ENCODE results near the gene APBB2. TPM values are rescaled to one million over a fixed set of nuclear protein-coding genes. Genes with fewer than 3 reads are reported as not detected.

APBB2 gene
- total and polyA plus RNA-seq, 2 of the 8 experiments (the other 6 are each of a cell fraction or from before 2014, with no cell fraction given), result 58.7 to 59.4 TPM

DNA sequence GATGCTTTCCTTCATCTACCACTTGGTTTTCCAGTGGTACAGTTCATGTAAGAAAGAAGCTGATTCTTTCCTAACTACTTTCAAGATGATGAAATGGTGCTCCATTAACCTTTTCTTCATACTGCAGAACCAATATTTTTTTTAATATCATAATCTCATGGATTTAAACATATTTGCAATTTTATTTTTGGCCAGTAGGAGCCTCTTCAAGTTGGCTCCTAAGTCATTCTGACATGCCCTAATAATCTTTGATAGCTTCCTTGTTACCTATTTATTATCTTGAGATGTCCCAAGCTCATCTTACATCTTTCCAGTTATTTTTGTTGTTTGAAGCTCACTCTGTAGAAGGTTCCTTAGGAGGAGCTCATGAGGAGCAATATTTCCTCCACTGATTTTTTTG lies 170.2 kb downstream of the APBB2 start:
- Histone ChIP-seq H2BK15ac (ENCODE audit: low read length) (no peak overlapping the region), H3K9me3 (ENCODE audit: insufficient read depth in 2 of 2, low read depth in 1 of 2, low read length in 1 of 2) (peaks cover 8 to 10% of the 10 kb centered on the region in 2 experiments; a peak in 1 of 4 replicates), H4K5ac (ENCODE audit: insufficient read length, low read depth, low read length) (no peak overlapping the region), H3K4me2 (ENCODE audit: insufficient read depth in 1 of 2, low read depth in 2 of 2, low read length in 2 of 2) (no peak overlapping the region), H4K8ac (ENCODE audit: extremely low read depth, insufficient read depth, low read length) (no peak overlapping the region), H3K27ac (ENCODE audit: low read depth, low read length) (no peak overlapping the region), H3K9ac (replicated peaks in 1 of 4; ENCODE audit: extremely low read depth in 1 of 4, low read depth in 3 of 4, low read length in 3 of 4) (no peak overlapping the region), H2BK12ac (ENCODE audit: low read depth, low read length) (no peak overlapping the region), H4K91ac (replicated peaks; ENCODE audit: insufficient read length, low read length) (no peak overlapping the region), H2BK120ac (replicated peaks; ENCODE audit: low read depth, low read length) (no peak overlapping the region), H3K4ac (replicated peaks; ENCODE audit: insufficient read length, low read depth, low read length) (no peak overlapping the region), H3K14ac (ENCODE audit: insufficient read length) (no peak overlapping the region), H3K18ac (ENCODE audit: extremely low read depth, low read length) (no peak overlapping the region), H4K20me1 (replicated peaks in 1 of 2; ENCODE audit: control insufficient read depth in 1 of 2, insufficient read depth in 2 of 2, low read length in 2 of 2) (no peaks in the 10 kb centered on the region), H3K27me3 (replicated peaks in 1 of 4; ENCODE audit: control insufficient read depth in 3 of 4, extremely low read depth in 1 of 4, insufficient read depth in 3 of 4, low read length in 3 of 4) (no peaks in the 10 kb centered on the region), H3K79me1 (ENCODE audit: low read depth, low read length) (no peaks in the 10 kb centered on the region), H3K4me3 (ENCODE audit: extremely low read depth in 1 of 4, insufficient read depth in 2 of 4, low read depth in 3 of 4, low read length in 4 of 4) (no peak overlapping the region), H2AK5ac (ENCODE audit: low read depth, low read length) (no peak overlapping the region), H3K23ac (ENCODE audit: insufficient read length) (no peak overlapping the region), H2AFZ (ENCODE audit: low read length) (no peak overlapping the region), H3K79me2 (ENCODE audit: control insufficient read depth in 1 of 2, insufficient read depth in 2 of 2, low read length in 2 of 2) (no peaks in the 10 kb centered on the region), H2BK5ac (ENCODE audit: low read depth, low read length) (no peak overlapping the region), H3K4me1 (replicated peaks in 1 of 4; ENCODE audit: control insufficient read depth in 3 of 4, insufficient read depth in 4 of 4, low read length in 3 of 4) (no peaks in the 10 kb centered on the region), H3K56ac (replicated peaks; ENCODE audit: insufficient read length, low read depth, low read length) (no peak overlapping the region), H3K36me3 (ENCODE audit: control insufficient read depth in 2 of 4, insufficient read depth in 4 of 4, low read length in 3 of 4) (no peaks in the 10 kb centered on the region), H2BK20ac (ENCODE audit: low read length) (no peak overlapping the region), H3K23me2 (ENCODE audit: low read depth, low read length) (no peaks in the 10 kb centered on the region)
- ChIA-PET CTCF (ENCODE audit: partially characterized antibody) (interaction anchor here (0.8 to 1.5 kb wide), 4 partner anchors 14 to 168 kb away, joined by 3 to 4 read pairs (median 4); no protein-coding TSS in a partner anchor), POLR2A (ENCODE audit: partially characterized antibody) (no interaction called here)
- no peak for TF ChIP-seq TAF7 (optimal IDR thresholded peaks at IDR 0.05; ENCODE audit: borderline replicate concordance, low read depth, low read length)
- TF ChIP-seq KDM5A (IDR thresholded peaks at IDR 0.05; ENCODE audit: low read length), result no peak
- TF ChIP-seq SRF (IDR thresholded peaks at IDR 0.05; ENCODE audit: low read depth, low read length), result no peak
- TF ChIP-seq MAFK (IDR thresholded peaks at IDR 0.05; ENCODE audit: low read depth, low read length), result no peak
- TF ChIP-seq KDM4A (IDR thresholded peaks at IDR 0.05; ENCODE audit: low read depth, low read length, severe bottlenecking), result no peak
- TF ChIP-seq CBX5 (IDR thresholded peaks at IDR 0.05; ENCODE audit: low read depth, low read length), result no peak
- TF ChIP-seq BACH1 (IDR thresholded peaks at IDR 0.05; ENCODE audit: low read length), result no peak
- no peak for TF ChIP-seq TEAD4 (IDR thresholded peaks at IDR 0.05; ENCODE audit: low read depth, low read length)
- no peak for TF ChIP-seq POLR2AphosphoS5 (IDR thresholded peaks at IDR 0.05; ENCODE audit: low read depth, low read length)
- TF ChIP-seq EGR1 (IDR thresholded peaks at IDR 0.05; ENCODE audit: borderline replicate concordance, low read depth, low read length), result no peak
- no peak for TF ChIP-seq SP2 (IDR thresholded peaks at IDR 0.05; ENCODE audit: low read length)
- TF ChIP-seq CHD2 (IDR thresholded peaks at IDR 0.05; ENCODE audit: low read length), result no peak
- TF ChIP-seq CTBP2 (IDR thresholded peaks at IDR 0.05; ENCODE audit: borderline replicate concordance, insufficient read depth, insufficient read length, low read length), result no peak
- TF ChIP-seq BRCA1 (IDR thresholded peaks at IDR 0.05; ENCODE audit: low read depth, low read length), result no peak
- no peak for TF ChIP-seq ATF3 (IDR thresholded peaks at IDR 0.05; ENCODE audit: insufficient read depth, low read depth, low read length)
- no peak for TF ChIP-seq GABPA (IDR thresholded peaks at IDR 0.05; ENCODE audit: borderline replicate concordance, insufficient read depth, low read length)
- DNase-seq (ENCODE audit: low read depth in 1 of 2, low spot score in 2 of 2) (no peak), FAIRE-seq (no peak)

Measured in H1 (cell line).